ENCODE measurements around the gene DAB2.

GRCh38 chr5:39426051-39426745 lies 1.4 kb upstream of the DAB2 start:
- TF ChIP-seq EZH2 (IDR thresholded peaks at IDR 0.05; ENCODE audit: borderline replicate concordance, insufficient read depth, low read length, poor library complexity, severe bottlenecking) (no peak), TAF1 (IDR thresholded peaks at IDR 0.05; ENCODE audit: low read depth) (no peak)
